Testis (tissue), 2 donors: ENCODE measurements around the gene PTPRE.

Experiments used
- CTCF ChIP-seq, 3 experiments: fragments of 450-650 bp in 2 of 3; fragments of 200-600 bp in 1 of 3; sonication (generic) in 1 of 3; IDR thresholded peaks; one replicate each; pipeline ENCODE4 v1.5.1; 2016 to 2019; ENCODE audit warnings: antibody characterized with exemption in 3 of 3, mild to moderate bottlenecking in 2 of 3, moderate library complexity in 1 of 3
- POLR2A ChIP-seq: fragments of 450-650 bp; IDR thresholded peaks from one replicate; pipeline ENCODE4 v1.6.1; 2017; ENCODE audit warnings: antibody characterized with exemption, mild to moderate bottlenecking, moderate library complexity

GRCh38 chr10:128047991-128048818 is 141.3 kb downstream of the PTPRE start:
- TF ChIP-seq CTCF (IDR thresholded peaks at IDR 0.05): no peak
- TF ChIP-seq POLR2A: no peak
